OCI-LY7 (cell line): ENCODE results near the gene FAM181B. TPM values are rescaled to one million over a fixed set of nuclear protein-coding genes. Genes with fewer than 3 reads are reported as not detected.

Experiments
- BruUV-seq: library from RNA; stranded (reverse); fragments of 400-500 nt; replicated peaks from 2 replicates; lab custom pipeline; 2021; lab: Mats Ljungman, UMichigan
- CTCF ChIA-PET: fragments of 300-600 bp; sonication (Branson Sonifier 250); formaldehyde crosslinking; loops from one replicate; lab custom pipeline; 2022; ENCODE audit warnings: antibody characterized with exemption; ENCODE audit not compliant: unreplicated experiment; lab: Charles Lee
- POLR2A ChIA-PET: fragments of 300-600 bp; sonication (Branson Sonifier 250); formaldehyde crosslinking; loops from one replicate; lab custom pipeline; 2022; ENCODE audit warnings: antibody characterized with exemption; lab: Charles Lee
- DNase-seq: peaks from one replicate; pipeline ENCODE4 v3.0.0-alpha.2; 2015; ENCODE audit warnings: low spot score
- H2AFZ ChIP-seq: fragments of 200-600 bp; sonication (generic), shearing (Covaris generic); 2 replicates; pipeline ENCODE4 v1.6.1; 2014; ENCODE audit warnings: mild to moderate bottlenecking, antibody characterized with exemption, low read length, moderate library complexity
- H3K27ac ChIP-seq: fragments of 200-600 bp; sonication (generic); 2 replicates; pipeline ENCODE4 v1.5.1; 2014; ENCODE audit warnings: mixed run types, low read depth, mild to moderate bottlenecking, moderate library complexity, low read length, inconsistent platforms; ENCODE audit not compliant: poor library complexity, severe bottlenecking
- H3K36me3 ChIP-seq: fragments of 200-600 bp; sonication (generic); 2 replicates; pipeline ENCODE4 v1.6.1; 2014; ENCODE audit warnings: mild to moderate bottlenecking, antibody characterized with exemption, low read length, moderate library complexity, mixed read lengths; ENCODE audit not compliant: insufficient read depth
- H3K4me1 ChIP-seq: fragments of 200-600 bp; sonication (generic); 2 replicates; pipeline ENCODE4 v1.5.1; 2014; ENCODE audit warnings: mild to moderate bottlenecking, low read length; ENCODE audit not compliant: insufficient read depth, poor library complexity, severe bottlenecking
- H3K4me2 ChIP-seq: fragments of 200-600 bp; sonication (generic); 2 replicates; pipeline ENCODE4 v1.6.1; 2014; ENCODE audit warnings: mild to moderate bottlenecking, low read length
- H3K4me3 ChIP-seq: fragments of 200-600 bp; sonication (generic); 2 replicates; pipeline ENCODE4 v1.5.1; 2014; ENCODE audit warnings: mild to moderate bottlenecking, low read depth, low read length; ENCODE audit not compliant: poor library complexity, severe bottlenecking
- H3K79me2 ChIP-seq: fragments of 200-600 bp; sonication (generic); 2 replicates; pipeline ENCODE4 v1.6.1; 2016; ENCODE audit warnings: low read depth, mild to moderate bottlenecking, low read length, moderate library complexity, mixed read lengths; ENCODE audit not compliant: insufficient read depth
- H3K9me2 ChIP-seq: fragments of 200-600 bp; sonication (generic); 2 replicates; pipeline ENCODE4 v1.6.1; 2016; ENCODE audit warnings: mild to moderate bottlenecking, low read length, mixed read lengths; ENCODE audit not compliant: insufficient read depth
- H3K9me3 ChIP-seq: fragments of 200-600 bp; sonication (generic); 2 replicates; pipeline ENCODE4 v1.6.1; 2014; ENCODE audit warnings: mild to moderate bottlenecking, mixed run types, low read length, mixed read lengths
- H4K20me1 ChIP-seq: fragments of 200-600 bp; sonication (generic); 2 replicates; pipeline ENCODE4 v1.6.1; 2014; ENCODE audit warnings: mild to moderate bottlenecking, antibody characterized with exemption, low read length, moderate library complexity, mixed read lengths; ENCODE audit not compliant: insufficient read depth
- CTCF ChIP-seq: fragments of 200-600 bp; sonication (generic); conservative IDR thresholded peaks from 2 replicates; pipeline ENCODE4 v1.5.1; 2014; ENCODE audit warnings: mild to moderate bottlenecking, antibody characterized with exemption, low read length, moderate library complexity, mixed read lengths
- EZH2phosphoT487 ChIP-seq: fragments of 200-600 bp; sonication (generic); IDR thresholded peaks from 2 replicates; pipeline ENCODE4 v1.6.1; 2018; ENCODE audit warnings: low read depth, borderline replicate concordance, mild to moderate bottlenecking, mixed run types, antibody characterized with exemption, low read length, moderate library complexity, mixed read lengths
- intact Hi-C: fragments of 100-400 bp; cut with micrococcal nuclease; formaldehyde crosslinking; loops from one replicate; pipeline ENCODE4 v1.10.0; 2022; ENCODE audit not compliant: unreplicated experiment
- total RNA-seq, 2 experiments: library from RNA; depleted of rRNA in 1 of 2; stranded (reverse); fragments of >200 nt in 1 of 2; shearing (Covaris generic) in 1 of 2; gene quantifications; 2 replicates each; pipeline ENCODE4 v1.2.3, GENCODE V29; 2014 to 2022

Gene FAM181B
- total RNA-seq, 2 experiments from 2014 or later: not detected

- POLR2A ChIA-PET: interaction anchor here (0.6 to 0.9 kb wide), 3 partner anchors 9 to 175 kb away, joined by 3 to 4 read pairs (median 3); no protein-coding TSS in a partner anchor
- CTCF ChIA-PET: no interaction called here
- Histone ChIP-seq H3K9me2 (no peaks in the 10 kb centered on the region), H4K20me1 (no peaks in the 10 kb centered on the region), H2AFZ (no peak overlapping the region), H3K79me2 (no peaks in the 10 kb centered on the region), H3K36me3 (no peaks in the 10 kb centered on the region), H3K4me3 (no peak overlapping the region), H3K4me1 (no peaks in the 10 kb centered on the region), H3K27ac (no peak overlapping the region), H3K4me2 (no peak overlapping the region), H3K9me3 (no peaks in the 10 kb centered on the region)
- intact Hi-C loops: loop anchor here (2.0 to 5.0 kb wide), 2 partner anchors 533 to 1101 kb away; no protein-coding TSS in a partner anchor
- no peak for TF ChIP-seq EZH2phosphoT487
- no peak for TF ChIP-seq CTCF
- DNase-seq: no peak
- BruUV-seq: no TSS peak
Observed at GRCh38 chr11:82719361-82720105, 14.1 kb downstream of the FAM181B start.

- ChIA-PET CTCF (no interaction called here), POLR2A (no interaction called here)
- Histone ChIP-seq H3K4me2 (no peak overlapping the region), H3K4me3 (no peak overlapping the region), H4K20me1 (no peaks in the 10 kb centered on the region), H2AFZ (no peak overlapping the region), H3K27ac (no peak overlapping the region), H3K4me1 (no peaks in the 10 kb centered on the region), H3K9me2 (no peaks in the 10 kb centered on the region), H3K9me3 (no peaks in the 10 kb centered on the region), H3K36me3 (no peaks in the 10 kb centered on the region), H3K79me2 (no peaks in the 10 kb centered on the region)
- intact Hi-C loops: loop anchor here (1.0 to 5.0 kb wide), 3 partner anchors 145 to 1102 kb away; no protein-coding TSS in a partner anchor
- no TSS peak for BruUV-seq
- DNase-seq: no peak
- no peak for TF ChIP-seq EZH2phosphoT487
Observed at GRCh38 chr11:82718821-82719220, 14.8 kb downstream of the FAM181B start.

GRCh38 chr11:82718307-82718706 lies 15.4 kb downstream of the FAM181B start:
- TF ChIP-seq CTCF: peak; percentile 89
- no peak for TF ChIP-seq EZH2phosphoT487
- Histone ChIP-seq H3K4me3 (no peak overlapping the region), H3K4me2 (no peak overlapping the region), H3K79me2 (no peaks in the 10 kb centered on the region), H2AFZ (no peak overlapping the region), H3K9me2 (no peaks in the 10 kb centered on the region), H4K20me1 (no peaks in the 10 kb centered on the region), H3K36me3 (no peaks in the 10 kb centered on the region), H3K4me1 (no peaks in the 10 kb centered on the region), H3K9me3 (no peaks in the 10 kb centered on the region), H3K27ac (no peak overlapping the region)
- peak; percentile 41 for DNase-seq
- intact Hi-C loops: loop anchor here (1.0 to 5.0 kb wide), 3 partner anchors 146 to 1102 kb away; no protein-coding TSS in a partner anchor
- no TSS peak for BruUV-seq
- CTCF ChIA-PET: no interaction called here
- POLR2A ChIA-PET: interaction anchor here (0.8 kb wide), 1 partner anchor 205 kb away, joined by 3 read pairs; no protein-coding TSS in a partner anchor
